ENCODE results near the gene TRAPPC14.

TRAPPC14 gene

GRCh38 chr7:100174582-100174981 lies 16.1 kb upstream of the TRAPPC14 start:
- DNase-seq, result no peak

GRCh38 chr7:100173806-100174495 lies 15.4 kb upstream of the TRAPPC14 start:
- no peak for DNase-seq

- no peak for DNase-seq
These were observed 13.3 kb upstream of the TRAPPC14 start for GRCh38 chr7:100171840-100172239.

- DNase-seq, result no peak
These were observed 12.7 kb upstream of the TRAPPC14 start for GRCh38 chr7:100171087-100171681.

- no peak for DNase-seq
These were observed 11.8 kb upstream of the TRAPPC14 start for GRCh38 chr7:100170101-100170897.

- DNase-seq, result no peak
These were observed 10.8 kb upstream of the TRAPPC14 start for GRCh38 chr7:100169147-100169850.

- DNase-seq, result no peak
These were observed 9.4 kb upstream of the TRAPPC14 start for GRCh38 chr7:100167912-100168323.

GRCh38 chr7:100166970-100167911 lies 8.7 kb upstream of the TRAPPC14 start:
- DNase-seq, result no peak

GRCh38 chr7:100166317-100166940 lies 7.9 kb upstream of the TRAPPC14 start:
- DNase-seq, result no peak

- no peak for DNase-seq
These were observed 5.3 kb upstream of the TRAPPC14 start for GRCh38 chr7:100163871-100164270.

- DNase-seq, result no peak
These were observed 4.5 kb upstream of the TRAPPC14 start for GRCh38 chr7:100163006-100163531.

GRCh38 chr7:100160067-100160466 lies 1.5 kb upstream of the TRAPPC14 start:
- DNase-seq, result no peak

- no peak for DNase-seq
These were observed 638 bp upstream of the TRAPPC14 start for GRCh38 chr7:100159099-100159623.

- no peak for DNase-seq
These were observed 942 bp downstream of the TRAPPC14 start for GRCh38 chr7:100157334-100158228.

- DNase-seq, result no peak
These were observed 1.5 kb downstream of the TRAPPC14 start for GRCh38 chr7:100157069-100157333.

- no peak for DNase-seq
These were observed 2.0 kb downstream of the TRAPPC14 start for GRCh38 chr7:100156331-100157068.

GRCh38 chr7:100155553-100156317 lies 2.8 kb downstream of the TRAPPC14 start:
- DNase-seq, result no peak

Data from right kidney (tissue), 1 donor.